IPS-18c (cell line): ENCODE measurements around the gene RPS2.
A peak's percentile ranks its signal among the peaks of the same experiment; 100 is the strongest.
"Not testable (repeated sequence)": the region's sequence is repeated elsewhere in the genome, so short reads cannot be mapped to it uniquely, and the experiment has no call there.

Experiments
- H3K4me3 ChIP-seq: 2 replicates; pipeline ENCODE4 v1.7.0; 2013; ENCODE audit warnings: low read depth, mild to moderate bottlenecking, low read length, moderate library complexity; ENCODE audit not compliant: insufficient read depth
- H3K9me3 ChIP-seq: one replicate; pipeline ENCODE4 v1.6.1; 2013; ENCODE audit warnings: mild to moderate bottlenecking, low read length, moderate library complexity; ENCODE audit not compliant: control insufficient read depth, insufficient read depth

The RPS2 gene

GRCh38 chr16:1975432-1976215 lies 11.0 kb upstream of the RPS2 start:
- no peak overlapping the region for H3K4me3 ChIP-seq
- peaks cover 3% of the 10 kb centered on the region for H3K9me3 ChIP-seq

DNA sequence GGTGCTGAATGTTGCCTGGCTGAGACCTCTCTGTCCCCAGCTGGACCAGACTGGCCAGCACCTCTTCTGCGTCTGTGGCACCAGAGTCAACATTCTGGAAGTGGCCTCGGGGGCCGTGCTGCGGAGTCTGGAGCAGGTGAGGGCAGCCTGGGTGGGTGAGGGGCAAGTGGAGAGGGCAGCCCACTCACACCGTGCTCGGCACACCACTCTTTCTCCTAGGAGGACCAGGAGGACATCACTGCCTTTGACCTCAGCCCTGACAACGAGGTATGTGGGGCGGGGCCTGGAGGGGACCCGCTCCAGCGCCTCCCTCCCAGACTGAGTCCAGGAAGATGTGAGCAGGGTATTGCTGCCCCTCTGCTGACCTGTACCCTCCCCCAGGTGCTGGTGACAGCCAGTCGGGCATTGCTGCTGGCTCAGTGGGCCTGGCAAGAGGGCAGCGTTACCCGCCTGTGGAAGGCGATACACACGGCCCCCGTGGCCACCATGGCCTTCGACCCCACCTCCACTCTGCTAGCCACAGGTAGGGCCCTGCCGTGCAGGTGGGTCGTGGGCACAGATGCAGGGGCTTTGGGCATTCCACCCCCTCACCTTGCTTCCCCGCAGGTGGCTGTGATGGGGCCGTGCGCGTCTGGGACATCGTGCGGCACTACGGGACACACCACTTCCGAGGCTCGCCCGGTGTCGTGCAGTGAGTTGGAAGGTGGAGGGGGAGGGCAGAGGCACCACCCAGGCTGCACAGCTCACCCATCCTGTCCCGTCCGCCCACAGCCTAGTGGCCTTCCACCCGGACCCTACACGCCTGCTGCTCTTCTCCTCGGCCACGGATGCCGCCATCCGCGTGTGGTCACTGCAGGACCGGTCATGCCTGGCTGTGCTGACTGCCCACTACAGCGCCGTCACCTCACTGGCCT lies 9.8 kb upstream of the RPS2 start:
- Histone ChIP-seq H3K4me3 (no peak overlapping the region), H3K9me3 (no peaks in the 10 kb centered on the region)

DNA sequence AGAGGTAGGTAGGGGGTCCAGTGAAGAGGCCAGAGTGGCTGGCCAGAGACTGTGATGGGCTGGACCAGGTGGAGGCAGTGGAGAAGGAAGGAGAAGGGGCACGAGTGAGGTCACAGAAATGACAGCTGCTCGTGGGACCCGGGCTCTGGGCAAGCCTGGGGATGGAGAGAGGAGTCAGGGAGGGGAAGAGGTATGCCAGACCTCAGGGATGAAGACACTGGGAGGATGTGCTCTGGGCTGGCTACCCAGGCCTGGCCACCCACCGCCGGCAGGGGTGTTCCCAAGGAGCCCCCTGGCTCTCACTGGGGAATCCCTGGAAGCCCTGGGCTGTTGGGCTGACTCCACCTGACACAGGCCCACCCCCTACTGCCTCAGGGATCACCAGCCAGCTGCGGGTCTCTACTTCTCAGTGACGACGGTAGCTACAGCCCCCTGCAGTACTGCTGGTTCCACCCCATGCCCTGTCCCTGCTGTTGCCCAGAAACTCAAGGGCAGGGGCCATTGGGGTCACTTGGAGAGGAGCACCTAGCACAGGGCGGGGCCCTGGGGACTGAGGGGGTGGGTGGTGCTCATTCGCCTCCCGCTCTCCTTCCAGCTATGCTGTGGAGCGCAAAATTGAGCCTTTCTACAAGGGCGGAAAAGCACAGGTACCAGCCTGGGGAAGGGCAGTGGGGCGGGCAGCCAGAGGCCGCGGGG lies 9.0 kb upstream of the RPS2 start:
- Histone ChIP-seq H3K9me3 (no peaks in the 10 kb centered on the region), H3K4me3 (no peak overlapping the region)

DNA sequence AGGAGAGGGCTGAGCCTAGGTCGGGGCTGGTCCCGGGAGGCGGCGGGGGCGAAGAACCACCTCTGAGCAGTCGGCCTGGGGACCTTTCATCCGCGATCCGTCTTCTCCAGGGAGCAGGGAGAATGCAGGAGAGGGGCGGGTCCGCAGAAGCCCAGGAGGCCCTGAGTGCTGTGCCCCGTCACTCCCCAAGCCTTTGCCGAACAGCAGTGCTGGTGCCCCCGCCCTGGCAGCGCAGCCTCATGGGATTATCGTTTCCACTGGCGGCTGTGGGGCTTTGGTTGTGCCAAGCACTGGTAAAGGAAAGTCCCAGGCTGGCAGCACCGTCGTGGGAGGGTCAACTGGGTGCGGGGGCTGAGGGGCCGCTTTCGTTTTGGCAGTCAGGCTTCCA lies 7.9 kb upstream of the RPS2 start:
- peak overlapping the region; percentile 73 for H3K4me3 ChIP-seq
- no peaks in the 10 kb centered on the region for H3K9me3 ChIP-seq

GRCh38 chr16:1971796-1972489 lies 7.3 kb upstream of the RPS2 start, which contains the start of gene TBL3:
Gene TBL3 (plus strand): TSS chr16:1972053. CDS start chr16:1972165, 112 bp downstream.
- Histone ChIP-seq H3K4me3 (peak within 1 kb of the TSS; percentile 73), H3K9me3 (no peaks in the 10 kb centered on the region)

GRCh38 chr16:1968146-1968953 lies 3.7 kb upstream of the RPS2 start:
- H3K9me3 ChIP-seq, result no peaks in the 10 kb centered on the region
- no peak overlapping the region for H3K4me3 ChIP-seq

- Histone ChIP-seq H3K4me3 (peak within 1 kb of the TSS; percentile 87), H3K9me3 (no peaks in the 10 kb centered on the region)
Measured at GRCh38 chr16:1966460-1966859, 1.8 kb upstream of the RPS2 start, which contains the start of gene RNF151. Gene RNF151 (plus strand): TSS chr16:1966856. CDS start chr16:1966882, 26 bp downstream.

DNA sequence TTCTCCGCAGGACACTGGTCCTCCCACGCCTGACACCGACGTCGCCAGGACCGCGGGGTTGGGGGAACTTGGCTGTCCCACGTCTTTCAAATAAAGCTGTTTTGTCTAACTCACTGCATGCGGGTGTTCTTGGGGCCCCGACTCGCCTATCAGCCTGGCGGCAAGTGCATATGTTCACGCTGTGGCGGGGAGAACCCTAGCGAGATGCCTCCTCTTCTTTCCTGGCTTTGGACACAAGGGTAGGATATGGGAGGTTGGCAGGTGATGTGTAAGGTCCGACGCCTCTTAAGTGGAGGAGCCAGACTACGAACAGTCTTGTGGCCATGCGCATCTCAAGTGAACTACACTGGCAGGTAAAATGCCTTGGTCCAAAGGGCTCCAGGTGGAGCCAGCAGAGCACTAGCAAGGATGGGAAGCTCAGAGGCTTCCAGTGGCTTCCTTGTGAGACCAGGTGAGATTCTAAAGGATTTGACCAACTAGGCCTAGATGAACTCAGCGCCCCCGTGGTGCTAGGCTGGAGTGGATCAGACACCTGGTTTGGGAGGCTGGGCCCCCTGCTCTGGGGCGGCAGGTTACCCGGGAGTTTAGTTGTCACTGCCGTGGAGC lies 873 bp upstream of the RPS2 start:
- H3K4me3 ChIP-seq, result peak overlapping the region; percentile 87
- no peaks in the 10 kb centered on the region for H3K9me3 ChIP-seq

GRCh38 chr16:1963806-1964505 lies 670 bp downstream of the RPS2 start:
- Histone ChIP-seq H3K4me3 (peak overlapping the region; percentile 87), H3K9me3 (peaks cover 2% of the 10 kb centered on the region)

- peak overlapping the region; percentile 87 for H3K4me3 ChIP-seq
- not testable (repeated sequence) for H3K9me3 ChIP-seq
Measured at GRCh38 chr16:1962161-1963153, 2.2 kb downstream of the RPS2 start.

- peaks cover 2% of the 10 kb centered on the region for H3K9me3 ChIP-seq
- no peak overlapping the region for H3K4me3 ChIP-seq
Measured at GRCh38 chr16:1961651-1962067, 3.0 kb downstream of the RPS2 start.

GRCh38 chr16:1960665-1961630 lies 3.7 kb downstream of the RPS2 start:
- Histone ChIP-seq H3K9me3 (peaks cover 2% of the 10 kb centered on the region), H3K4me3 (peak overlapping the region; percentile 84)

GRCh38 chr16:1959269-1960039 lies 5.2 kb downstream of the RPS2 start, which contains the start of gene NDUFB10:
Gene NDUFB10 (plus strand): TSS chr16:1959538. CDS start chr16:1959625, 87 bp downstream.
- H3K4me3 ChIP-seq, result peak within 1 kb of the TSS; percentile 84

More at GRCh38 chr16:1959269-1960039, 5.2 kb downstream of the RPS2 start, which contains the start of gene NDUFB10:
- H3K9me3 ChIP-seq, result peaks cover 2% of the 10 kb centered on the region
